Measurements from ENCODE around the gene ITGAV.

The ITGAV gene

GRCh38 chr2:186699742-186700141 is 109.9 kb downstream of the ITGAV start:
- TF ChIP-seq, protein P1, sequence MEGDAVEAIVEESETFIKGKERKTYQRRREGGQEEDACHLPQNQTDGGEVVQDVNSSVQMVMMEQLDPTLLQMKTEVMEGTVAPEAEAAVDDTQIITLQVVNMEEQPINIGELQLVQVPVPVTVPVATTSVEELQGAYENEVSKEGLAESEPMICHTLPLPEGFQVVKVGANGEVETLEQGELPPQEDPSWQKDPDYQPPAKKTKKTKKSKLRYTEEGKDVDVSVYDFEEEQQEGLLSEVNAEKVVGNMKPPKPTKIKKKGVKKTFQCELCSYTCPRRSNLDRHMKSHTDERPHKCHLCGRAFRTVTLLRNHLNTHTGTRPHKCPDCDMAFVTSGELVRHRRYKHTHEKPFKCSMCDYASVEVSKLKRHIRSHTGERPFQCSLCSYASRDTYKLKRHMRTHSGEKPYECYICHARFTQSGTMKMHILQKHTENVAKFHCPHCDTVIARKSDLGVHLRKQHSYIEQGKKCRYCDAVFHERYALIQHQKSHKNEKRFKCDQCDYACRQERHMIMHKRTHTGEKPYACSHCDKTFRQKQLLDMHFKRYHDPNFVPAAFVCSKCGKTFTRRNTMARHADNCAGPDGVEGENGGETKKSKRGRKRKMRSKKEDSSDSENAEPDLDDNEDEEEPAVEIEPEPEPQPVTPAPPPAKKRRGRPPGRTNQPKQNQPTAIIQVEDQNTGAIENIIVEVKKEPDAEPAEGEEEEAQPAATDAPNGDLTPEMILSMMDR (conservative IDR thresholded peaks at IDR 0.05; ENCODE audit: low read length): no peak
- no peak for TF ChIP-seq EZH2phosphoT487 (IDR thresholded peaks at IDR 0.05; ENCODE audit: borderline replicate concordance)

DNA sequence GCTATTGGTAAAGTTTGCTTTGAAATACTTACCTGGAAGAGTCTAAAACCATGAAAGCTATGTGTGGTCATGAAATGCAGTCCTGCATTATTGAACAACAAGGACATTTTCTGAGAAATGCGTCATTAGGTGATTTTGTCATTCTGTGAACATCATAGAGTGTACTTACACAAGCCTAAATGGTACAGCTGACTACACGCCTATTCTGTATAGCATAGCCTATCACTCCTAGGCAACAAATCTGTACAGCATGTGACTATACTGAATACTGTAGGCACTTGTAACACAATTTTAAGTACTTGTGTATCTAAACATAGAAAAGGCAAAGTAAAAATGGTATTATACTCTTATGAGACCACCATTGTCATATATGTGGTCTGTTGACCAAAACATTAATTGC is 112.2 kb downstream of the ITGAV start:
- no peaks in the 10 kb centered on the region for H3K9me2 ChIP-seq (replicated peaks; ENCODE audit: low read depth, low read length)
- no peaks in the 10 kb centered on the region for H3K36me3 ChIP-seq (ENCODE audit: insufficient read depth, low read length)
- no peak overlapping the region for H3K4me3 ChIP-seq (ENCODE audit: low read length, poor library complexity, severe bottlenecking)
- no peak overlapping the region for H3K9ac ChIP-seq (ENCODE audit: low read depth, low read length, poor library complexity, severe bottlenecking)
- H3K27me3 ChIP-seq (ENCODE audit: insufficient read depth, low read length, poor library complexity, severe bottlenecking): no peaks in the 10 kb centered on the region
- H4K20me1 ChIP-seq (ENCODE audit: insufficient read depth, low read length, poor library complexity, severe bottlenecking): no peaks in the 10 kb centered on the region
- H3K4me1 ChIP-seq (ENCODE audit: insufficient read depth, low read length, poor library complexity, severe bottlenecking): no peaks in the 10 kb centered on the region
- no peaks in the 10 kb centered on the region for H3K79me2 ChIP-seq (ENCODE audit: insufficient read depth, low read length)
- TF ChIP-seq, protein P1 (conservative IDR thresholded peaks at IDR 0.05; ENCODE audit: low read length): no peak
- no peak for TF ChIP-seq EZH2phosphoT487 (IDR thresholded peaks at IDR 0.05; ENCODE audit: borderline replicate concordance)
- H3F3A ChIP-seq (ENCODE audit: low read depth): no peaks in the 10 kb centered on the region
- no peaks in the 10 kb centered on the region for H3K9me3 ChIP-seq (ENCODE audit: insufficient read depth, low read depth, low read length)
- no peak overlapping the region for H2AFZ ChIP-seq (ENCODE audit: low read length)
- H3K4me2 ChIP-seq (ENCODE audit: low read depth, low read length, poor library complexity, severe bottlenecking): no peak overlapping the region

More at GRCh38 chr2:186699742-186700141, 109.9 kb downstream of the ITGAV start:
- no peaks in the 10 kb centered on the region for H3K4me1 ChIP-seq (ENCODE audit: insufficient read depth, low read length, poor library complexity, severe bottlenecking)
- no peak overlapping the region for H3K4me2 ChIP-seq (ENCODE audit: low read depth, low read length, poor library complexity, severe bottlenecking)
- no peaks in the 10 kb centered on the region for H3K36me3 ChIP-seq (ENCODE audit: insufficient read depth, low read length)
- no peaks in the 10 kb centered on the region for H3K9me2 ChIP-seq (replicated peaks; ENCODE audit: low read depth, low read length)
- no peak overlapping the region for H3K9ac ChIP-seq (ENCODE audit: low read depth, low read length, poor library complexity, severe bottlenecking)
- H4K20me1 ChIP-seq (ENCODE audit: insufficient read depth, low read length, poor library complexity, severe bottlenecking): no peaks in the 10 kb centered on the region
- H3K27me3 ChIP-seq (ENCODE audit: insufficient read depth, low read length, poor library complexity, severe bottlenecking): no peaks in the 10 kb centered on the region
- H3K79me2 ChIP-seq (ENCODE audit: insufficient read depth, low read length): no peaks in the 10 kb centered on the region
- no peaks in the 10 kb centered on the region for H3F3A ChIP-seq (ENCODE audit: low read depth)
- H3K4me3 ChIP-seq (ENCODE audit: low read length, poor library complexity, severe bottlenecking): no peak overlapping the region
- H3K9me3 ChIP-seq (ENCODE audit: insufficient read depth, low read depth, low read length): no peaks in the 10 kb centered on the region
- no peak overlapping the region for H2AFZ ChIP-seq (ENCODE audit: low read length)

DNA sequence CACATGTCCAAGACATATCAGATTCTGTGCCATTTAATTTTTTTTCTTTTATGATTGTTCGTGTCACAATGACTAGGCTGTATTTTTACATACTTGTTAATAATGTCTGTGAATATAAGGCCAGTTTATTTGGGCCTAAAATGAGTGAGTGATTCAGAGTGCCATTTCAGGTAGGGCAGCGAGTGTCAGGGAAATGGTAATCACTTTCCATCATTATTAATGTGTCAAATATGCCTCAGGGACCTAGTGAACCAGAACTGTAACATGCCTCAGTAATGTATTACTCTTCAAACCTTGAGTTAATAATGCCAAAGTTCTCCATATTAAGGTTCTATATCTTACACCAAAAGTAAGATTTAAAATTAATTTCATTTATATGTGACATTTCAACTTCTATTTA is 112.6 kb downstream of the ITGAV start:
- no peak overlapping the region for H3K4me3 ChIP-seq (ENCODE audit: low read length, poor library complexity, severe bottlenecking)
- H4K20me1 ChIP-seq (ENCODE audit: insufficient read depth, low read length, poor library complexity, severe bottlenecking): no peaks in the 10 kb centered on the region
- no peaks in the 10 kb centered on the region for H3K36me3 ChIP-seq (ENCODE audit: insufficient read depth, low read length)
- TF ChIP-seq, protein P1 (conservative IDR thresholded peaks at IDR 0.05; ENCODE audit: low read length): no peak
- TF ChIP-seq EZH2phosphoT487 (IDR thresholded peaks at IDR 0.05; ENCODE audit: borderline replicate concordance): no peak
- no peaks in the 10 kb centered on the region for H3K79me2 ChIP-seq (ENCODE audit: insufficient read depth, low read length)
- H3K9me3 ChIP-seq (ENCODE audit: insufficient read depth, low read depth, low read length): no peaks in the 10 kb centered on the region
- H3K4me1 ChIP-seq (ENCODE audit: insufficient read depth, low read length, poor library complexity, severe bottlenecking): no peaks in the 10 kb centered on the region
- H2AFZ ChIP-seq (ENCODE audit: low read length): no peak overlapping the region
- H3K9me2 ChIP-seq (replicated peaks; ENCODE audit: low read depth, low read length): no peaks in the 10 kb centered on the region
- H3F3A ChIP-seq (ENCODE audit: low read depth): no peaks in the 10 kb centered on the region
- no peak overlapping the region for H3K4me2 ChIP-seq (ENCODE audit: low read depth, low read length, poor library complexity, severe bottlenecking)
- no peaks in the 10 kb centered on the region for H3K27me3 ChIP-seq (ENCODE audit: insufficient read depth, low read length, poor library complexity, severe bottlenecking)
- no peak overlapping the region for H3K9ac ChIP-seq (ENCODE audit: low read depth, low read length, poor library complexity, severe bottlenecking)
